NK-92 (cell line): ENCODE measurements around the gene KCNAB2.

Source experiments
- DNase-seq: peaks from one replicate; lab custom pipeline; 2025; ENCODE audit not compliant: unreplicated experiment; lab: John Stamatoyannopoulos, UW

KCNAB2 gene

GRCh38 chr1:6124746-6125365, 79.2 kb downstream of the KCNAB2 start:
- no peak for DNase-seq

GRCh38 chr1:6125366-6125765, 79.7 kb downstream of the KCNAB2 start:
- no peak for DNase-seq

DNA sequence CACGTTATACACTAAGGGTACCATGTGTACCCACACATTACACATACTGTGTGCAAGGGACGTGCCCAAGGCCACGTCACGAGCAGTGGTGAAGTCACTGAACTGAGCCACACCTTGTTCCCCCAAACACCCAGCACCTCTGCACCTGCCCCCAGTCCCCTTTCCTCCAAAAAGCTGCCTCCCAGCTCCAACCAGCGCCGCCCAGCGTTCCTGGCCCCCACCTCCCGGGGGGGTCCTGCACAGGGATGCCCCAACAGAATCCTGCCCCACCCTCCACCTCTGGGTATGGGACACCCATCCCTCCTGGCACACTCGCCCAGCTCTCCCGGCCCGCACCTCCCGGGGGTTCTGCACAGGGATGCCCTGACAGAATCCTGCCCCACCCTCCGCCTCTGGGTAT, 80.3 kb downstream of the KCNAB2 start:
- DNase-seq: no peak

- no peak for DNase-seq
These were observed 80.9 kb downstream of the KCNAB2 start for GRCh38 chr1:6126521-6127067.

DNA sequence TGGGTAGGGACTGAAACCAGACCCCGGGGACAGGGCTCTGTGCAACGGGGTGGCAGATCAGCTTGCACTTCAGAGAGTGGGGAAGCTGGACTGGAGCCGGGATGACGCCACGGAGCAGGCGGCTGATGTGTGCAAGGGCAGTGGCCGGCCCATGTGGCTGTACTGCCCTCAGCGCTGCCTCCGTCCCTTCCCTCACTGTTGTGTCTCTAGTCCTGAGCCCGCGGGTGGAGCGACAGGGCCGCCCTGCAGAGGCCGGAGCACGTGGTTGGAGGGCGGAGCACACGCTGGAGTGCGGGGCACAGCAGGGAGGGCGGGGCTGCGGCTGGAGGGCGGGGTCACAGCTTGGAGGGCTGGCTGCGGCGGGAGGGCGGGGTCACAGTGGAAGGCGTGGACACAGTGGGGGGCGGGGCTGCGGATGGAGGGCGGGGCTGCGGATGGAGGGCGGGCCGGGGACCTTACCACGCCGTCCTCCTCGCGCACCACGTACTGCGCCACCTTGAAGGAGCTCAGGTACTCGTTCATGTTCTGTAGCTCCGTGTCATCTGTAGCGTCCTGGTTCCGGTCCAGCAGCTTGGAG, 82.0 kb downstream of the KCNAB2 start:
- DNase-seq: no peak

GRCh38 chr1:6128276-6129081, 82.8 kb downstream of the KCNAB2 start:
- DNase-seq: no peak

- DNase-seq: no peak
These were observed 83.6 kb downstream of the KCNAB2 start for GRCh38 chr1:6129313-6129712.

DNA sequence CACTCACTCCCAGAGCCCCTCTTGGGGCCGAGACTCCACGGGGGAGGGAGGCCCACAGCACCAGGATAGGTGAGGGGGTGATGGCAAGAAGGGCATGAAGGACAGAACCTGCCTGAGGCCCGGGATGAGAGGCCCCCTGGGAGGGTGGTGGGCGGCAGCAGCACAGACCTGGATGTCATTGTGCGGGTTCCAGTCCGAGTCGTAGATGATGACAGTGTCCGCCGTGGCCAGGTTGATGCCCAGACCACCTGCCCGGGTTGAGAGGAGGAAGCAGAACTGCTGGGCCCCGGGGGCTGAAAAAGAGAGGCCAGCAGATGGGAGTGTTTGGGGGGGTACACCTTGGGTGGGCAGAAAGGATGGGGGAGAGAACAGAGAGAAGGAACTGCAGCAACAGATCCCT, 84.3 kb downstream of the KCNAB2 start:
- no peak for DNase-seq

DNA sequence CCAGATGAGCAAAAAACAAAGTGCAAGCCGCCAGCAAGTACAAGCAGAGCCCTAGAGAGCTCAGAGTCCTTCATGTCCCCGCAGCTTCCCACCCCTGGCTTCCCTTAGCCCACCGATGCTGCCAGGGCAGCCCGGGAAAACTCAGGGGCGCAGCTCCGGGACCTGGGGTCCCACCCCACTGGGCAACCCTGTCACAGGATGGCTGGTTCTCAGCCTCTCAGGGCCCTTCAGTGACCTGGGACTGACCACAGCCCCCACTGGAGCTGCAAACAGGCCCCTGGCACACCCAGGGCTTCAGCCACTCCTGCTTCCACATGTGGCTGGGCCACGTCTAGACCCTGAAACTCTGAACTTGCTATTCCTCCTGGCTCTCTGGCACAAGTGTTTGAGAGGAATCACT, 84.9 kb downstream of the KCNAB2 start:
- no peak for DNase-seq

DNA sequence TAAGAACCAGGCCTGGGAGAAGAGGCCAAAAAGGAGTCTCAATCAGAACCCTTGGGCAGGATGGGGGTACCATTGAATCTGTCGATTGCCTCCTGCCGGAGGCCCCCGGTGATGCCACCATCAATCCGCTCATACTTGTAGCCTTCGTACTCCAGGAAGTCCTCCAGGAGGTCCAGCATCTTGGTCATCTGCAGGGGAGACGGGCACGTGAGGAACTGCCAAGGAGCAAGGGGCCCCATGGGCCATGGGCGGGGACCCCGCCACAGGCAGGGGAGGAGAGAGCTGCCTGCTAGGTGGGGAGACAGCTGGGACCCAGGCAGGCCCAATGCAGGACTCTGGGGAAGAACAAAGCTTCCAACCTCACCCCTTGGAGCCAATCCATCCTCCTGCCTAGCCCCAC, 85.9 kb downstream of the KCNAB2 start:
- DNase-seq: no peak

GRCh38 chr1:6133146-6133895, 87.6 kb downstream of the KCNAB2 start:
- DNase-seq: no peak

GRCh38 chr1:6134206-6134605, 88.5 kb downstream of the KCNAB2 start:
- no peak for DNase-seq

- no peak for DNase-seq
These were observed 89.2 kb downstream of the KCNAB2 start for GRCh38 chr1:6134741-6135510.

DNA sequence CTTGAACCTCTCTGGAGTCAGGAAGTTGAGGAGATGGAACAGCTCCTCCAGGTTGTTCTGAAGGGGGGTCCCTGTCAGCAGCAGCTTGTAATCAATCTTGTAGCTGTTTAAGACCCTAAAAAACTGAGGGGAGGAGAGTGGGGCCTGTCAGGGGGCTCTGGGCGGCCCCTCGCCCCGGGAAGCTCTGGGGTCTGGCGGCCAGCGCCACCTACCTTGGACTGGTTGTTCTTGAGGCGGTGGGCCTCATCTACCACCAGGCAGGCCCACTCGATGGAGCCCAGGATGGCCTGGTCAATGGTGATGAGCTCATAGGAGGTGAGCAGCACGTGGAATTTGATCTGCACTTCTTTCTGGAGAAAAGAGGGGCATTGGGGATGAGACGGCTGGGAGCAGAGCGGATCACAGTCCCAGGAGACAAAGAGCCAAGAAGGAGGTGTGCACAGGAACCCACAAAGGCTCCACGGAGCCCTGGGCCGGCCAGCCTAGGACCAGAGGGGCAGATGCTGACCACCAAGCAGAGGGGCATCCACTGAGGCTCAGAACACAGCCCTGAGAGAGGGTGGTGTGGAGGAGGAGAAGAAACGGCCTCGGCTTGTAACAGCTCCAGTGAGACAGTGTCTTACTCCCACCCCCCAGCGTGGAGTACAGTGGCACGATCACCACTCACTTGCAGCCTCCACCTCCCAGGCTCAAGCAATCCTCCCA, 91.0 kb downstream of the KCNAB2 start:
- DNase-seq: no peak

- no peak for DNase-seq
These were observed 92.1 kb downstream of the KCNAB2 start for GRCh38 chr1:6137758-6138157.

DNA sequence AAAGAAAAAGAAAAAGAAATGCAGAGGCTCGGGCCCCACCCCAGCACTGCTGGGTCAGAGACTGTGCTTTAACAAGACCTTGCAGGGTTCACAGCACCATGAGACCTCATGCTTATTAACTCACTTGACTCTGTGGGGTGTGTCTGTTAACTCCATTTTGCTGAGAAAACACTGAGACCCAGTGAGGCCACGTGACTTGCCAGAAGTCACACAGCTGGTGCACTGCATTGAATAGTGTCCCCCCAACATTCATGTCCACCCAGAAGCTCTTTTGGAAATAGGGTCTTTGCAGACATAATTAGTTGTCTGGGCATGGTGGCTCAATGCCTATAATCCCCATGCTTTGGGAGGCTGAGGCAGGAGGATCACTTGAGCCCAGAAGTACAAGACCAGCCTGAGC, 94.7 kb downstream of the KCNAB2 start:
- no peak for DNase-seq

GRCh38 chr1:6141592-6141991, 95.9 kb downstream of the KCNAB2 start:
- no peak for DNase-seq

DNA sequence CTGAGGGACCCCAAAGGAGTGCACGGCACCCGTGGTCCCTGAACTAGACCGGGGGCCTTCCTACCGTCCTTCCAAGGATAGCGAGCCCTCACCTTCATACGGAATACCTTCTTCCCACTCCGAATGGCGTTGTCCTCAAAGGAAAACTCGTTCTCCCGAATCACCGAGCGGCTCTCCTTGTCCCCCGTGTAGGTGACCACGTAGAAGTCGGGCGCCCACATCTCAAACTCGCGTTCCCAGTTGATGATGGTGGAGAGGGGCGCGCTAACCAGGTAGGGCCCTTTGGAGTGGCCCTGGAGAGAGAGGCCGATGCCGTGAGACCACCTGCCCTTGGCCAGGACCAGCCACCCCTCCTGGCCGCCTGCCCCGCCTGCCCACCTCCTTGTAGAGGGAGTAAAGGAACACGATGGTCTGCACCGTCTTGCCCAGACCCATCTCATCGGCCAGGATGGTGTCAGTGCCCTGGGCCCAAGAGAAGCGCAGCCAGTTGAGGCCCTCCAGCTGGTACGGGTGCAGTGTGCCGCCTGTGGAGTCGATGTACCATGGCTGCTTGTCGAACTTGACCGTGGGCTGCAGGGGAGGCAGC, 96.4 kb downstream of the KCNAB2 start:
- no peak for DNase-seq

GRCh38 chr1:6142734-6143133, 97.0 kb downstream of the KCNAB2 start:
- DNase-seq: no peak

- DNase-seq: no peak
These were observed 97.7 kb downstream of the KCNAB2 start for GRCh38 chr1:6143395-6143794.
